Prostate gland (tissue), 2 donors: Measurements from ENCODE around the gene MYLK2. TPM values are rescaled to one million over a fixed set of nuclear protein-coding genes. Genes with fewer than 3 reads are reported as not detected.
"Not testable (repeated sequence)": the region's sequence is repeated elsewhere in the genome, so short reads cannot be mapped to it uniquely, and the experiment has no call there.

Source experiments
- DNase-seq: peaks from one replicate; pipeline ENCODE4 v3.0.0-alpha.2; 2019; ENCODE audit warnings: low spot score
- H3K27ac ChIP-seq, 2 donors: fragments of 200-600 bp; sonication (generic); 2 replicates each; pipeline ENCODE4 v1.5.1; 2017 to 2019
- H3K27me3 ChIP-seq: fragments of 200-600 bp; sonication (generic); replicated peaks from 2 replicates; pipeline ENCODE4 v1.5.1; 2019; ENCODE audit not compliant: insufficient read depth
- H3K36me3 ChIP-seq, 2 donors: fragments of 200-600 bp; sonication (generic); 1 replicate in 1 of 2; 2 replicates in 1 of 2; pipeline versions ENCODE4 v1.5.1 to v1.8.1; 2017 to 2019
- H3K4me1 ChIP-seq: fragments of 200-600 bp; sonication (generic); replicated peaks from 2 replicates; pipeline ENCODE4 v1.5.1; 2019
- H3K4me3 ChIP-seq, 2 donors: fragments of 200-600 bp; sonication (generic); 2 replicates each; pipeline ENCODE4 v1.5.1; 2017 to 2019
- H3K9me3 ChIP-seq: fragments of 200-600 bp; sonication (generic); 2 replicates; pipeline ENCODE4 v1.5.1; 2017
- CTCF ChIP-seq, 4 experiments: fragments of 200-600 bp in 2 of 4; fragments of 450-650 bp in 2 of 4; sonication (generic) in 2 of 4; IDR thresholded peaks; 1 replicate in 3 of 4; 2 replicates in 1 of 4; pipeline ENCODE4 v1.5.1; 2016 to 2019; ENCODE audit warnings: antibody characterized with exemption in 4 of 4, mild to moderate bottlenecking in 2 of 4, moderate library complexity in 2 of 4
- POLR2A ChIP-seq: fragments of 450-650 bp; IDR thresholded peaks from one replicate; pipeline ENCODE4 v1.6.1; 2016; ENCODE audit warnings: antibody characterized with exemption, mild to moderate bottlenecking
- POLR2AphosphoS5 ChIP-seq: sonication (generic); formaldehyde crosslinking; IDR thresholded peaks from one replicate; pipeline ENCODE4 v1.6.1; 2017; ENCODE audit warnings: antibody characterized with exemption
- WGBS: methylation state at CpG from one replicate; pipeline ENCODE4 v1.1.5; 2018; 5-methylcytosine and 5-hydroxymethylcytosine counted together
- intact Hi-C: fragments of 100-400 bp; cut with DNase I; formaldehyde crosslinking; loops from one replicate; pipeline ENCODE4 v1.14.2; 2022
- total RNA-seq, 2 donors: library from RNA; depleted of rRNA; stranded (reverse); fragments of >200 nt; gene quantifications; one replicate each; pipeline ENCODE4 v1.1.0, GENCODE V29; 2016

The MYLK2 gene
- total RNA-seq, 2 donors from 2014 or later: 0.27 to 0.91 TPM

DNA sequence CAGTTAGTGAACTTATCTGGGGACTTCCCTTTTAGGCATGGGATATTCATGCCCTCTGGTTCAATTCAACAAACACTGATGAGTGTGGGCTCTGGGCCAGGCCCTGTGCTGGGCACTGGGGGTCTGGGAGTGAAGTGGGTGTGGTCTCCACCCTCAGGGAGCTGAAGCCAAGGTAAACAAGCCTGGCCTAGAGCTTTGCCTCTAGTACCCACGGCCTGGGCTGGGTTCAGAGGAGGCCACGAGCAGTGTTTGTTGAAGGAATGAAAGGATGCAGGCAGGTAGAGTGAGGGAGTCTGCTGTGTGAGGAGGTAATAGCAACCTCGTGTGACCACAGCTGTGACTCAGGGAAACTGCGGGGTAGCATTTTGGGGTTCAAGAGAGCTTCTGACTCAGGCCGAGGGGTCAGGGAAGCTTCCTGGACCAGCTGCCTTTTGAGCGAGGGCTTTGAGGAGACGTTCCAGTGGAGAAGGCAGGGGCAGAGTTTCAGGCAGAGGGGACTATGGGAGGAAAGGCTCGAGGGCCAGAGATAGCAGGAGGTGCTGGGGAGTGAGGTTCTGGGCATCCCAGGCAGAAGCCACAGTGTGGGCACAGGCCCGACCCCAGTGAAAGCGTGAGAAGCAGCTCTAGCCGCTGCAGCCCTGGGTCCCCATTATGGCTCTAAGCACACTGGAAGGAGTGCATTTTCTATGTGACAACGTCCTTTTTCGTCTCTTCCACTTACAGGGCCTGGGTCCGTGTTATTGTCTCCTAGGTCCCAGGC is 5.6 kb downstream of the MYLK2 start:
- 85% methylated on average over 14 of the region's 14 CpGs for WGBS
- TF ChIP-seq POLR2A: no peak
- TF ChIP-seq CTCF (IDR thresholded peaks at IDR 0.05): no peak
- TF ChIP-seq POLR2AphosphoS5: no peak

GRCh38 chr20:31826074-31826473 is 6.9 kb downstream of the MYLK2 start:
- Histone ChIP-seq H3K4me1 (no peaks in the 10 kb centered on the region), H3K27ac (no peak overlapping the region), H3K27me3 (no peaks in the 10 kb centered on the region), H3K36me3 (no peaks in the 10 kb centered on the region), H3K4me3 (no peak overlapping the region), H3K9me3 (no peaks in the 10 kb centered on the region)
- 92% methylated on average over 5 of the region's 5 CpGs for WGBS
- TF ChIP-seq CTCF (IDR thresholded peaks at IDR 0.05) (no peak), POLR2A (no peak), POLR2AphosphoS5 (no peak)
- intact Hi-C loops: loop anchor here (10.0 kb wide), 1 partner anchor 129 kb away; the partner anchor contains the start of gene PDRG1
- DNase-seq: no peak

More for the DNA sequence above, 5.6 kb downstream of the MYLK2 start:
- H3K4me1 ChIP-seq: no peaks in the 10 kb centered on the region
- intact Hi-C loops: loop anchor here (10.0 kb wide), 1 partner anchor 130 kb away; the partner anchor contains the start of gene PDRG1
- no peaks in the 10 kb centered on the region for H3K36me3 ChIP-seq
- no peak overlapping the region for H3K27ac ChIP-seq
- H3K4me3 ChIP-seq: no peak overlapping the region
- H3K9me3 ChIP-seq: no peaks in the 10 kb centered on the region
- no peaks in the 10 kb centered on the region for H3K27me3 ChIP-seq
- no peak for DNase-seq

DNA sequence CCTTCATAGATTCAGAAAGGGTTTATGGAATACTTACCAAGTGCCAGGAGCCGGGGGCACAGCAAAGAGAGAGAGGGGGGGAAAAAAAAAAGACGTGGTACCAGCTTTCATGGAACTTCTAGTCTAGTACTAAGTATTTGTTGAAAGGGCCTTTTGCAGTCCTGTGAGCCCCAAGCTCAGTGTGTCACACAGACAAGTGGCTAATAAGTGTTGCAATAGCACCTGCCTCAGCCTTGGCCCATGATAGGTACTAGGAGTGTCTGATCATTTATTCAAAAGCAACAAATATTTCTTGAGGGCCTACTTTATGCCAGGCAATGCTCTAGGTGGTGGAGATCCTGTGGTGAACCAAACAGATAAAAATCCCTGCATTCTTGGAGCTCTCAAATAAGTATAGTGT is 7.9 kb downstream of the MYLK2 start:
- no peaks in the 10 kb centered on the region for H3K36me3 ChIP-seq
- H3K27me3 ChIP-seq: no peaks in the 10 kb centered on the region
- H3K4me1 ChIP-seq: no peaks in the 10 kb centered on the region
- no peak overlapping the region for H3K4me3 ChIP-seq
- H3K9me3 ChIP-seq: no peaks in the 10 kb centered on the region
- intact Hi-C loops: loop anchor here (10.0 kb wide), 1 partner anchor 128 kb away; the partner anchor contains the start of gene PDRG1
- TF ChIP-seq POLR2A (no peak), CTCF (IDR thresholded peaks at IDR 0.05) (no peak), POLR2AphosphoS5 (no peak)
- no peak for DNase-seq
- H3K27ac ChIP-seq: no peak overlapping the region
- 79% methylated on average over 2 of the region's 2 CpGs for WGBS

- H3K4me3 ChIP-seq, DNase-seq, H3K9me3 ChIP-seq, H3K27ac ChIP-seq, H3K36me3 ChIP-seq, H3K4me1 ChIP-seq, H3K27me3 ChIP-seq: not testable (repeated sequence)
- intact Hi-C loops: loop anchor here (10.0 kb wide), 1 partner anchor 127 kb away; the partner anchor contains the start of gene PDRG1
- 95% methylated on average over 11 of the region's 11 CpGs for WGBS
Observed at GRCh38 chr20:31828016-31828415, 8.9 kb downstream of the MYLK2 start.

GRCh38 chr20:31829731-31830130 is 10.6 kb downstream of the MYLK2 start:
- Histone ChIP-seq H3K4me3 (no peak overlapping the region), H3K36me3 (no peaks in the 10 kb centered on the region), H3K27ac (no peak overlapping the region), H3K27me3 (no peaks in the 10 kb centered on the region), H3K9me3 (no peaks in the 10 kb centered on the region), H3K4me1 (no peaks in the 10 kb centered on the region)
- intact Hi-C loops: loop anchor here (10.0 kb wide), 1 partner anchor 125 kb away; the partner anchor contains the start of gene PDRG1
- WGBS: 92% methylated on average over 6 of the region's 6 CpGs
- DNase-seq: no peak
- no peak for TF ChIP-seq POLR2AphosphoS5
- TF ChIP-seq CTCF (IDR thresholded peaks at IDR 0.05): no peak
- TF ChIP-seq POLR2A: no peak
